Aorta (tissue), 5 donors: Measurements from ENCODE around the gene WAS. TPM values are rescaled to one million over a fixed set of nuclear protein-coding genes. Genes with fewer than 3 reads are reported as not detected.

Experiments used
- ATAC-seq: fragments of 200-7000 bp; cut with Tn5 transposase; one replicate; pipeline ENCODE4 v1.9.1; 2022; ENCODE audit warnings: moderate library complexity; ENCODE audit not compliant: low FRiP score
- DNase-seq, 2 donors: peaks; one replicate each; pipeline ENCODE4 v3.0.0-alpha.2; 2020
- H3K27ac ChIP-seq, 2 donors: one replicate each; pipeline ENCODE4 v1.5.1; 2013; ENCODE audit warnings: low read length in 2 of 2, mild to moderate bottlenecking in 2 of 2, moderate library complexity in 2 of 2, control low read depth in 1 of 2, inconsistent platforms in 1 of 2, low read depth in 1 of 2
- H3K27me3 ChIP-seq, 2 donors: one replicate each; pipeline ENCODE4 v1.6.1; 2013; ENCODE audit warnings: control low read depth in 1 of 2, low read length in 1 of 2, mild to moderate bottlenecking in 1 of 2, moderate library complexity in 1 of 2; ENCODE audit not compliant: insufficient read depth in 2 of 2, control insufficient read depth in 1 of 2
- H3K36me3 ChIP-seq, 2 donors: one replicate each; pipeline ENCODE4 v1.6.1; 2013; ENCODE audit warnings: control low read depth in 1 of 2, low read length in 1 of 2, mild to moderate bottlenecking in 1 of 2; ENCODE audit not compliant: insufficient read depth in 2 of 2, control insufficient read depth in 1 of 2
- H3K4me1 ChIP-seq, 2 donors: one replicate each; pipeline ENCODE4 v1.6.1; 2013; ENCODE audit warnings: low read length in 2 of 2, control low read depth in 1 of 2, mild to moderate bottlenecking in 1 of 2, moderate library complexity in 1 of 2; ENCODE audit not compliant: insufficient read depth in 2 of 2, control insufficient read depth in 1 of 2
- H3K4me3 ChIP-seq, 2 donors: one replicate each; pipeline ENCODE4 v1.5.1; 2013; ENCODE audit warnings: low read length in 2 of 2, control low read depth in 1 of 2, mild to moderate bottlenecking in 1 of 2
- H3K9me3 ChIP-seq: one replicate; pipeline ENCODE4 v1.6.1; 2013; ENCODE audit warnings: mild to moderate bottlenecking, low read length; ENCODE audit not compliant: control insufficient read depth
- WGBS, 2 donors: extraction: QIAGEN DNeasy Blood & Tissue Kit; methylation state at CpG; one replicate each; pipeline ENCODE4 v1.1.7; 2013; 5-methylcytosine and 5-hydroxymethylcytosine counted together
- intact Hi-C, 2 donors: fragments of 100-400 bp; cut with DNase I; formaldehyde crosslinking; loops; one replicate each; pipeline versions ENCODE4 v1.14.2 to v1.15.0; 2022
- polyA plus RNA-seq, 2 donors: library from polyadenylated mRNA; stranded (reverse); fragments of 200-250 nt; gene quantifications; one replicate each; pipeline ENCODE4 v1.2.3, GENCODE V29; 2013
- total RNA-seq, 2 donors: library from RNA; stranded (reverse); fragmentation: NEBNext Ultra II Directional; extraction: Animal tissue kit (Norgen Biotek cat#: 25700); gene quantifications; one replicate each; pipeline ENCODE4 v1.2.1, GENCODE V29; 2021
- donor health status: healthy with polysubstance abuse.
- donor health status: Bipolar disorder and iron deficiency.
- donor health status: DM: no; HTN: no; CAD: no.
- donor health status: DM: no; HTN: no; CAD: no.
- donor health status: DM: yes; HTN: yes; CAD: no.

The WAS gene
- total and polyA plus RNA-seq, 4 donors, result 0.90 to 19.9 (median 11.0) TPM

GRCh38 chrX:48736303-48736702 lies 52.7 kb downstream of the WAS start:
- Histone ChIP-seq H3K4me3 (no peak overlapping the region), H3K36me3 (no peaks in the 10 kb centered on the region)
- intact Hi-C loops, result no loop called here

GRCh38 chrX:48736878-48737212 lies 53.2 kb downstream of the WAS start:
- DNase-seq (no peak), ATAC-seq (no peak)
- intact Hi-C loops, result no loop called here
- Histone ChIP-seq H3K4me1 (no peaks in the 10 kb centered on the region), H3K27me3 (no peaks in the 10 kb centered on the region), H3K9me3 (no peaks in the 10 kb centered on the region), H3K4me3 (no peak overlapping the region), H3K27ac (no peak overlapping the region), H3K36me3 (no peaks in the 10 kb centered on the region)
- 9 to 57% methylated on average over 10 of the region's 10 CpGs for WGBS, 2 donors

More at GRCh38 chrX:48736303-48736702, 52.7 kb downstream of the WAS start:
- Histone ChIP-seq H3K9me3 (no peaks in the 10 kb centered on the region), H3K4me1 (no peaks in the 10 kb centered on the region), H3K27me3 (no peaks in the 10 kb centered on the region), H3K27ac (no peak overlapping the region)
- 78 to 81% methylated on average over 1 of the region's 1 CpG for whole genome bisulfite sequencing, 2 donors
- no peak for ATAC-seq
- DNase-seq, result no peak

- H3K27ac ChIP-seq, result peak overlapping the region in 1 of 2 donors; percentile 87
- no peaks in the 10 kb centered on the region for H3K27me3 ChIP-seq
- ATAC-seq (peak; percentile 98), DNase-seq (peak; percentile 94 to 95)
- 0 to 37% methylated on average over 48 of the region's 48 CpGs for WGBS, 2 donors
- H3K4me3 ChIP-seq, result peak overlapping the region; percentile 4 to 24
- intact Hi-C loops, result no loop called here
- H3K9me3 ChIP-seq, result no peaks in the 10 kb centered on the region
- no peaks in the 10 kb centered on the region for H3K4me1 ChIP-seq
- H3K36me3 ChIP-seq, result no peaks in the 10 kb centered on the region
Observed at GRCh38 chrX:48737213-48737938, 53.8 kb downstream of the WAS start.

- 44 to 51% methylated on average over 7 of the region's 7 CpGs for WGBS, 2 donors
- Histone ChIP-seq H3K4me3 (no peak overlapping the region), H3K36me3 (no peaks in the 10 kb centered on the region), H3K27me3 (no peaks in the 10 kb centered on the region), H3K9me3 (no peaks in the 10 kb centered on the region), H3K27ac (peak overlapping the region in 1 of 2 donors; percentile 87), H3K4me1 (no peaks in the 10 kb centered on the region)
- DNase-seq, result no peak
- ATAC-seq, result no peak
- intact Hi-C loops, result no loop called here
Observed at GRCh38 chrX:48737940-48738339, 54.3 kb downstream of the WAS start.

Other genes with a start within 250 kb of the WAS start
- 10 to 100 TPM; 11.8 to 13.2 TPM for gene SLC38A5, start 213.5 kb upstream of the WAS start, total RNA-seq
- 1 to 10 TPM; 6.0 to 8.5 TPM for gene SLC38A5, start 213.5 kb upstream of the WAS start, polyA plus RNA-seq
- gene FTSJ1, start 207.6 kb upstream of the WAS start, total RNA-seq, result 10 to 100 TPM; 32.7 to 38.4 TPM
- gene FTSJ1, start 207.6 kb upstream of the WAS start, polyA plus RNA-seq, result 10 to 100 TPM; 28.5 to 45.1 TPM
- gene PORCN, start 174.8 kb upstream of the WAS start, total RNA-seq, result 10 to 100 TPM; 10.3 to 12.0 TPM
- gene PORCN, start 174.8 kb upstream of the WAS start, polyA plus RNA-seq, result 10 to 100 TPM in 1 of 2 donors, 1 to 10 TPM in 1; 4.5 to 18.7 TPM
- gene EBP, start 162.0 kb upstream of the WAS start, total RNA-seq, result 10 to 100 TPM; 12.6 to 15.4 TPM
- 10 to 100 TPM; 21.7 to 32.7 TPM for gene EBP, start 162.0 kb upstream of the WAS start, polyA plus RNA-seq
- gene TBC1D25, start 144.1 kb upstream of the WAS start, total RNA-seq, result 10 to 100 TPM; 15.2 to 16.7 TPM
- gene TBC1D25, start 144.1 kb upstream of the WAS start, polyA plus RNA-seq, result 1 to 10 TPM; 4.6 to 8.4 TPM
- gene RBM3, start 109.3 kb upstream of the WAS start, total RNA-seq, result 100 to 1,000 TPM; 194 to 285 TPM
- 100 to 1,000 TPM; 128 to 299 TPM for gene RBM3, start 109.3 kb upstream of the WAS start, polyA plus RNA-seq
- gene WDR13, start 86.3 kb upstream of the WAS start, total RNA-seq, result 100 to 1,000 TPM; 110 to 112 TPM
- 100 to 1,000 TPM; 103 to 337 TPM for gene WDR13, start 86.3 kb upstream of the WAS start, polyA plus RNA-seq
- 1 to 10 TPM; 2.6 to 3.0 TPM for gene SUV39H1, start 12.9 kb downstream of the WAS start, total RNA-seq
- gene SUV39H1, start 12.9 kb downstream of the WAS start, polyA plus RNA-seq, result 1 to 10 TPM in 1 of 2 donors, under 1 TPM in 1; 0.88 to 3.2 TPM
- not detected for gene GLOD5, start 77.9 kb downstream of the WAS start, total RNA-seq
- gene GLOD5, start 77.9 kb downstream of the WAS start, polyA plus RNA-seq, result 1 to 10 TPM in 1 of 2 donors, not detected in 1; 5.3 TPM
- gene GATA1, start 102.8 kb downstream of the WAS start, total RNA-seq, result under 1 TPM in 1 of 2 donors, not detected in 1; 0.57 TPM
- gene GATA1, start 102.8 kb downstream of the WAS start, polyA plus RNA-seq, result not detected
- 10 to 100 TPM; 77.6 to 89.4 TPM for gene HDAC6, start 118.3 kb downstream of the WAS start, total RNA-seq
- 100 to 1,000 TPM in 1 of 2 donors, 10 to 100 TPM in 1; 28.0 to 229 TPM for gene HDAC6, start 118.3 kb downstream of the WAS start, polyA plus RNA-seq
- not detected for gene ERAS, start 142.7 kb downstream of the WAS start, total RNA-seq
- under 1 TPM in 1 of 2 donors, not detected in 1; 0.69 TPM for gene ERAS, start 142.7 kb downstream of the WAS start, polyA plus RNA-seq
- under 1 TPM in 1 of 2 donors, not detected in 1; 0.45 TPM for gene PCSK1N, start 151.8 kb downstream of the WAS start, total RNA-seq
- under 1 TPM; 0.43 to 0.88 TPM for gene PCSK1N, start 151.8 kb downstream of the WAS start, polyA plus RNA-seq
- gene TIMM17B, start 214.0 kb downstream of the WAS start, total RNA-seq, result 10 to 100 TPM; 26.2 TPM
- gene TIMM17B, start 214.0 kb downstream of the WAS start, polyA plus RNA-seq, result 10 to 100 TPM; 38.6 to 44.5 TPM
- 10 to 100 TPM; 48.8 to 49.3 TPM for gene PQBP1, start 214.1 kb downstream of the WAS start, total RNA-seq
- 100 to 1,000 TPM in 1 of 2 donors, 10 to 100 TPM in 1; 75.0 to 112 TPM for gene PQBP1, start 214.1 kb downstream of the WAS start, polyA plus RNA-seq
- 10 to 100 TPM; 14.2 to 18.3 TPM for gene SLC35A2, start 227.8 kb downstream of the WAS start, total RNA-seq
- gene SLC35A2, start 227.8 kb downstream of the WAS start, polyA plus RNA-seq, result 10 to 100 TPM in 1 of 2 donors, 1 to 10 TPM in 1; 5.0 to 18.6 TPM
- gene PIM2, start 235.2 kb downstream of the WAS start, total RNA-seq, result 1 to 10 TPM; 8.1 to 9.2 TPM
- 1 to 10 TPM; 3.6 to 5.1 TPM for gene PIM2, start 235.2 kb downstream of the WAS start, polyA plus RNA-seq